ENCODE data around the gene CABLES1. TPM values are rescaled to one million over a fixed set of nuclear protein-coding genes. Genes with fewer than 3 reads are reported as not detected.

CABLES1 gene
- total and polyA plus RNA-seq, 2 of the 4 experiments (the other 2 are of a cell fraction): 4.7 to 5.7 TPM

GRCh38 chr18:23194997-23195957 lies 60.0 kb downstream of the CABLES1 start:
- CTCF ChIA-PET: interaction anchor here (0.5 kb wide), 1 partner anchor 164 kb away, joined by 3 read pairs; no protein-coding TSS in a partner anchor
- POLR2A ChIA-PET (ENCODE audit: unreplicated experiment): interaction anchor here (0.5 kb wide), 2 partner anchors 8 to 172 kb away, joined by 4 to 11 read pairs; no protein-coding TSS in a partner anchor

More at GRCh38 chr18:23194997-23195957, 60.0 kb downstream of the CABLES1 start:
- Histone ChIP-seq H2BK20ac (ENCODE audit: low read depth, low read length) (peak overlapping the region; percentile 36; the same call in 1 of the 2 replicates), H3K14ac (replicated peaks; ENCODE audit: low read depth, low read length) (no peak overlapping the region; the same call in 1 of the 2 replicates), H3K27me3 (ENCODE audit: control insufficient read depth, insufficient read depth, low read length) (no peaks in the 10 kb centered on the region), H3K9ac (ENCODE audit: low read depth, low read length) (no peak overlapping the region), H2BK120ac (ENCODE audit: low read depth, low read length) (peak overlapping the region; percentile 35; the same call in 1 of the 2 replicates), H4K5ac (ENCODE audit: low read depth, low read length) (0 out of 2 replicates have a peak overlapping the region, but pooled peaks have one; percentile 16), H4K8ac (ENCODE audit: low read depth in 2 of 2, low read length in 2 of 2) (peak overlapping the region in 1 of 2 experiments; percentile 73; a peak in 1 of 4 replicates), H3K4ac (ENCODE audit: low read depth, low read length) (peak overlapping the region; percentile 33), H3K4me3 (ENCODE audit: insufficient read depth, low read depth, low read length) (no peak overlapping the region), H3K18ac (ENCODE audit: low read depth, low read length) (peak overlapping the region; percentile 18; the same call in 1 of the 2 replicates), H3K23ac (ENCODE audit: low read depth, low read length) (peak overlapping the region; percentile 67; the same call in 1 of the 2 replicates), H3K9me3 (ENCODE audit: control insufficient read depth, insufficient read depth, low read length) (peaks cover 3% of the 10 kb centered on the region; the same call in 1 of the 2 replicates), H4K91ac (ENCODE audit: insufficient read depth, low read depth, low read length) (peak overlapping the region; percentile 27; the same call in 1 of the 2 replicates), H3K79me1 (ENCODE audit: low read depth in 1 of 2, low read length in 2 of 2) (peaks cover 9 to 51% of the 10 kb centered on the region in 2 experiments; a peak in 3 of 4 replicates), H3K27ac (ENCODE audit: insufficient read depth, low read length) (no peak overlapping the region), H2AK5ac (ENCODE audit: low read depth, low read length) (peak overlapping the region; percentile 74), H3K9me1 (ENCODE audit: insufficient read depth, low read length) (peaks cover 20% of the 10 kb centered on the region), H2AK9ac (replicated peaks; ENCODE audit: low read depth, low read length, poor library complexity) (no peak overlapping the region), H3K36me3 (ENCODE audit: control insufficient read depth, insufficient read depth, low read length) (peaks cover 30% of the 10 kb centered on the region), H3K56ac (ENCODE audit: extremely low read depth, insufficient read depth, low read length) (no peak overlapping the region), H3K4me2 (ENCODE audit: low read depth, low read length) (no peak overlapping the region), H2BK15ac (ENCODE audit: low read depth, low read length) (peak overlapping the region; percentile 44; the same call in 2 of the 3 replicates), H2AFZ (replicated peaks; ENCODE audit: low read length, poor library complexity) (no peak overlapping the region), H3K4me1 (ENCODE audit: control insufficient read depth, insufficient read depth, low read length) (peaks cover 30% of the 10 kb centered on the region), H4K20me1 (ENCODE audit: insufficient read depth, low read length) (0 out of 2 replicates have a peak, but pooled peaks cover 2% of the 10 kb centered on the region), H2BK5ac (ENCODE audit: low read depth, low read length, poor library complexity, severe bottlenecking) (no peak overlapping the region)
- intact Hi-C loops (cut with micrococcal nuclease): no loop called here
- in situ Hi-C loops (cut with MboI; ENCODE audit: low sequenced_read_pairs): no loop called here
- DNase-seq (no peak), ATAC-seq (ENCODE audit: low read depth) (no peak)
- WGBS, 2 experiments (ENCODE audit: extremely low coverage in 2 of 2, insufficient read length in 1 of 2): no CpG with 5 or more reads among the region's 9 CpGs
- BruUV-seq (replicated peaks): no TSS peak
- dilution Hi-C loops (cut with HindIII; ENCODE audit: low sequenced_read_pairs, unreplicated experiment): no loop called here
- TF ChIP-seq CHD1 (IDR thresholded peaks at IDR 0.05; ENCODE audit: low read depth, low read length): no peak
- peak; percentile 62 for TF ChIP-seq MAFK (IDR thresholded peaks at IDR 0.05; ENCODE audit: low read depth, low read length)
- TF ChIP-seq RAD21 (IDR thresholded peaks at IDR 0.05; ENCODE audit: low read length): no peak
